Ovary (tissue), 3 donors: Measurements from ENCODE around the gene CEACAM7.

Experiments
- CTCF ChIP-seq, 3 donors: fragments of 450-650 bp in 2 of 3; fragments of 200-600 bp in 1 of 3; IDR thresholded peaks; one replicate each; pipeline versions ENCODE4 v1.5.1 to v1.8.0; 2016 to 2022; ENCODE audit warnings: antibody characterized with exemption in 3 of 3, mild to moderate bottlenecking in 1 of 3
- POLR2A ChIP-seq: fragments of 450-650 bp; IDR thresholded peaks from one replicate; pipeline ENCODE4 v1.6.1; 2017; ENCODE audit warnings: antibody characterized with exemption, mild to moderate bottlenecking, moderate library complexity
- donor health status: DM: no; HTN: no; CAD: no.

- TF ChIP-seq CTCF (IDR thresholded peaks at IDR 0.05) (no peak), POLR2A (no peak)
Observed at GRCh38 chr19:41699231-41699967, 11.3 kb upstream of the CEACAM7 start.
